ENCODE measurements around the gene PTPRH.
A peak's percentile ranks its signal among the peaks of the same experiment; 100 is the strongest.
"Not testable (repeated sequence)": the region's sequence is repeated elsewhere in the genome, so short reads cannot be mapped to it uniquely, and the experiment has no call there.

Gene PTPRH

DNA sequence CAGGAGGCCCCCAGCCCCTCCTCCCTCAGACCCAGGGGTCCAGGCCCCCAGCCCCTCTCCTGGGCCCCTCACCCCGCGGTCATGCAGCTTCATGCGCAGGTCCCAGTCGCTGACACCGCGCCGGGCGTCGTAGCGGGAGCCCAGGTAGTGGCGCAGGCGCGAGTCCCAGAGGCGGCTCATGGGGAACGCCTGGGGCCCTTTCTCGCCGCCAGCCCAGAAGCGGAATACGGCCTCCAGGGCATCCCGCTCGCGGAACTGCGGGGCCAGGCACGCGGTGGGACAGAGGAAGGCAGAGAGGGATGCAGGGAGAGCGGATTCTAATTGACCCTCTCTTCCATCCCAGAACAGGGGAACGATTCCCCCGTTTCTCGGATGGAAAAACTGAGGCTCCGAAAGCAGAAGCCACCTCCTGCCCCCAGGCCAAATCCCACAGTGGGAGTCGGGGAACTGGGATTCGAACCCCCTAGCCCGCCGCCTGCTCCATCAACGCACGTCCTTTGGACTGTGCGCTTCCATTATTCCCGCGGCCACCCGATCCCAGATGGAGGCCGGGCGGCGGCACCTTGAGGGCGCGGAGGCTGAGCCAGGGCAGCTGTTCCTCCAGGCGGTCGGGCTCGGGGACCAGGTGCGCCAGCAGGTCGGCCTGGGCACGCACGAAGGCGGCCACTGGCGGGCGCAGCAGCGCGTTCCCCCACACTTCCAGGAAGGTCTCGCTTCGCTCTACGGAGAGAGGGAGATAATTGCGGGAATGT lies 47.6 kb downstream of the PTPRH start:
- no peak for FAIRE-seq
- DNase-seq (ENCODE audit: insufficient read length, low spot score), result no peak
- no peak for TF ChIP-seq POLR2A (IDR thresholded peaks at IDR 0.05; ENCODE audit: low read depth, low read length)
- TF ChIP-seq POU2F2 (IDR thresholded peaks at IDR 0.05; ENCODE audit: low read depth, low read length), result no peak
- TF ChIP-seq POLR2AphosphoS5 (IDR thresholded peaks at IDR 0.05; ENCODE audit: low read depth, low read length), result no peak
- no peak for TF ChIP-seq PAX5 (IDR thresholded peaks at IDR 0.05; ENCODE audit: insufficient read depth, low read length, severe bottlenecking)
- no peak for TF ChIP-seq TAF1 (IDR thresholded peaks at IDR 0.05; ENCODE audit: low read depth, low read length)
- TF ChIP-seq SPI1 (IDR thresholded peaks at IDR 0.05; ENCODE audit: low read depth, low read length), result no peak

DNA sequence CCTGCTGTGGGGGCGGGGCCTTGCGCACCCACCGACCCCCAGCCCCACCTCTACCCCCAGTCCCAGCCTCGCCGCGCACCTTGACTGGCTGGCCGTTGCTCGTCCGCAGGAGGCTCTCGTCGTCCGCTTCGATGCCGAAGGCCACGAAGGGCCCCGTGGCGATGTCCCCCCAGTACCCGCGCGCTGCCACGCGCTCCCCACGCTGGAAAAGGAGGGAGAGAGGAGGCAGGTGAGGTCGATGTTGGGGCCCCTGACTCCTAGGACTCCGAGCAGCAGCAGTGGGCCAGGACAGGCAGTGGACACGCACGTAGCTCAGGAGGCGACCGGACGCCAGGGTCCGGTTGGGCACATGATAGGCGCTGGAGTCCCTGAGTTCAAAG lies 48.3 kb downstream of the PTPRH start:
- no peak for DNase-seq (ENCODE audit: insufficient read length, low spot score)
- FAIRE-seq, result no peak
- TF ChIP-seq SPI1 (IDR thresholded peaks at IDR 0.05; ENCODE audit: low read depth, low read length) (no peak), TAF1 (IDR thresholded peaks at IDR 0.05; ENCODE audit: low read depth, low read length) (no peak), POU2F2 (IDR thresholded peaks at IDR 0.05; ENCODE audit: low read depth, low read length) (no peak), POLR2A (IDR thresholded peaks at IDR 0.05; ENCODE audit: low read depth, low read length) (no peak), POLR2AphosphoS5 (IDR thresholded peaks at IDR 0.05; ENCODE audit: low read depth, low read length) (no peak), PAX5 (IDR thresholded peaks at IDR 0.05; ENCODE audit: insufficient read depth, low read length, severe bottlenecking) (no peak)

DNA sequence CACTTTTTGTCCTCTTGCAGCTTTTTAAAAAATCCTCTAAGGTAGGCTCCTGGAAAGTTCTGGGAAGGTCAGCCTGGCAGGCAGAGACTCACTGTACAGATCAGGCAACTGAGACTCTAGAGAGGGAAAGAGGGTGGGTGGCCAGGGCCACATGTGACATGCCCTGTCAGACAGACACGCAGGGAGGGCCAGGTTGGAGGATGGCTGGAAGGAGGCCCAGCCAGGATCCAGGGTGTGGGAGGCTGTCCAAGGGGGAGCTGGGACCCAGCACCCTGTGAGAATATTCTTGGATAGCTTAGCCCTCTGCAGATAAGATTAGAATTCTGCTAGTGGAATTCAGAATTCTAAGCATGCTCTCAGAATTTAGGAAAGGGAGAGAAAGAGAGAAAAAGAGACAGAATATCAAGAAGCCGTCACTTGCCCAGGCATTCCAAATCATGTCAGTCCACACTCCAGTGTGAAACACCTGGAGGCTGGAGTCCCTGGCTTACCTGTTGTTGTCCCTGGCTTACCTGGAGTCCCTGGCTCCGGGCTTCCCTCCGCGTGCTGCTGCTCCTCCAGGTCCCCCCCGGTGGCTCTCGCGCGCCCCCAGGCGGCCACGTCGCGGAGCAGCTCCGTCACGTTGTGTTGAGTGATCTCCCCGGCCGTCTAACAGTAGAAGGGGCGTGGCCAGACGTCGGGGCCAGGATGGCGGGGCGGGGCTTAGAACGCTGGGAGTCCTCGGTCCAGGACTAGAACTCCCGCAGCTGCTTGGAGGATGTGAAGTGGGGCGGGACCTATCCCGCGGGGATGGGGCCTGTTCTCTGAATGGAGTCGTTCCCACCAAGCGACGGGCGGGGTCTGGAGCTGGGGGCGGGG lies 48.9 kb downstream of the PTPRH start:
- TF ChIP-seq TAF1 (IDR thresholded peaks at IDR 0.05; ENCODE audit: low read depth, low read length) (no peak), POU2F2 (IDR thresholded peaks at IDR 0.05; ENCODE audit: low read depth, low read length) (peak; percentile 17; the same call in 1 of the 2 replicates)
- peak; percentile 93 for FAIRE-seq
- DNase-seq (ENCODE audit: insufficient read length, low spot score), result peak; percentile 99

DNA sequence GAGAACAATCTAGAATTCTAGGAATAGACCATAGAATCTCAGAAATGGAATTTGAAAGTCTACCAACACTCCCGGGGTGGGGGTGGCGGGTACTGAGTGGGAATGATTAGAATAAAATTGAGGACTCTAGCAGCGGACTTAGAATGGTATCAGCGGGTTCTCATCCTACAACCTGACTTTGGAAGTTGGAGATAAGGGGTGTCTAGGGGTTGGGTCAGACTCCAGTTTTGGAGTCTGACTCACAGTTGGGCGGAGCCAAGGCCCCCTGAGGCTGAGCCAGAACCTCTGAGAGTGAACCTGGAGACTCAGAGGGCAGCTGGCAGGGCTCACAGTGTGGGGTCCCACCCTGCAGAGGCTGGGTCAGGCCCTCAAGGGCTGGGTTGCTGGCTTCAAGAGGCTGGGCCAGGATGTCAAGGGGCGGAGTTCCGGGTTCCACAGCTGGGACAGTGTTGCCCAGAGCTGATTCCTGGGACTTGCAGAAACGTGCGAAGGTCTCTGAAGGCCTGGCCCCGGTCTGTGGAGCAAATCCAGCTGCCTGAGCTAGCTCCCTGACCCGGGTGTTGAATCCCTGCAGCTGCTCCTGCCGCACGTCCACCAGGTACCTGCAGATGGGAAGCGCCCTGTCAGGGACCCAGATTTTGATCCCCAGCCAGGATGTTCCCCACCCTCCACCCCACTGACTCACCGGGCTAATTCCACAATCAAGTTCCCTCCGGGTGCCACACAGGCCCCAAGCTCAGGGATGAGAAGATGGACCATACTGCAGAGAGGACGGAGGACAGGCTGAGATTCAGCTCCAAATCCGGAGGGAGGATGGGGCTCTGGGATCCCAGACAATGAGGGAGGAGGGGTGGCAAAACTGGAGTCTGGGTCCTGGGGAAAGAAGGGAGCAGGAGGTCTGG lies 50.2 kb downstream of the PTPRH start:
- TF ChIP-seq POU2F2 (IDR thresholded peaks at IDR 0.05; ENCODE audit: low read depth, low read length) (no peak), TAF1 (IDR thresholded peaks at IDR 0.05; ENCODE audit: low read depth, low read length) (no peak), PAX5 (IDR thresholded peaks at IDR 0.05; ENCODE audit: insufficient read depth, low read length, severe bottlenecking) (no peak), POLR2AphosphoS5 (IDR thresholded peaks at IDR 0.05; ENCODE audit: low read depth, low read length) (no peak), POLR2A (IDR thresholded peaks at IDR 0.05; ENCODE audit: low read depth, low read length) (no peak), SPI1 (IDR thresholded peaks at IDR 0.05; ENCODE audit: low read depth, low read length) (no peak)
- FAIRE-seq, result no peak
- DNase-seq (ENCODE audit: insufficient read length, low spot score), result no peak

DNA sequence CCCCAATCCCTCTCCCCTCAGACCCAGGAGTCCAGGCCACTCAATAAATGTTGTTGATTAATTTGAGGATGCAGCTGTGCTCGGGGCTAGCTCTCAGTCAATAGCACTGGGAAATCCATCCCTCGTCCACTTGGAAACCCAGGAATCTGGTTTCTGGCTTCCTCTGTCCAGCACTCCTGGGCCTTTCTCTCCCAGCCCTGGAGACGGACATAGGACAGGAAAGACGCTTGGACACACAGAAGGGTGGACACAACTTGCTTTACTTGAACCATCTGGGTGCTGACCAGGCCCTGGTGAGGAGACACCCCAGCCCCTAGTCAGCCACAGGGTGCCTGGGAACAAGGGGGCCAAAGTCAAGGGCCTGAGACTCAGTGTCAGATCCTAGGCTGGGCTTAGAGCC lies 50.9 kb downstream of the PTPRH start:
- no peak for TF ChIP-seq SPI1 (IDR thresholded peaks at IDR 0.05; ENCODE audit: low read depth, low read length)
- no peak for TF ChIP-seq PAX5 (IDR thresholded peaks at IDR 0.05; ENCODE audit: insufficient read depth, low read length, severe bottlenecking)
- no peak for TF ChIP-seq POLR2A (IDR thresholded peaks at IDR 0.05; ENCODE audit: low read depth, low read length)
- no peak for TF ChIP-seq POU2F2 (IDR thresholded peaks at IDR 0.05; ENCODE audit: low read depth, low read length)
- no peak for TF ChIP-seq POLR2AphosphoS5 (IDR thresholded peaks at IDR 0.05; ENCODE audit: low read depth, low read length)
- TF ChIP-seq TAF1 (IDR thresholded peaks at IDR 0.05; ENCODE audit: low read depth, low read length), result no peak
- DNase-seq (ENCODE audit: insufficient read length, low spot score) (no peak), FAIRE-seq (no peak)

DNA sequence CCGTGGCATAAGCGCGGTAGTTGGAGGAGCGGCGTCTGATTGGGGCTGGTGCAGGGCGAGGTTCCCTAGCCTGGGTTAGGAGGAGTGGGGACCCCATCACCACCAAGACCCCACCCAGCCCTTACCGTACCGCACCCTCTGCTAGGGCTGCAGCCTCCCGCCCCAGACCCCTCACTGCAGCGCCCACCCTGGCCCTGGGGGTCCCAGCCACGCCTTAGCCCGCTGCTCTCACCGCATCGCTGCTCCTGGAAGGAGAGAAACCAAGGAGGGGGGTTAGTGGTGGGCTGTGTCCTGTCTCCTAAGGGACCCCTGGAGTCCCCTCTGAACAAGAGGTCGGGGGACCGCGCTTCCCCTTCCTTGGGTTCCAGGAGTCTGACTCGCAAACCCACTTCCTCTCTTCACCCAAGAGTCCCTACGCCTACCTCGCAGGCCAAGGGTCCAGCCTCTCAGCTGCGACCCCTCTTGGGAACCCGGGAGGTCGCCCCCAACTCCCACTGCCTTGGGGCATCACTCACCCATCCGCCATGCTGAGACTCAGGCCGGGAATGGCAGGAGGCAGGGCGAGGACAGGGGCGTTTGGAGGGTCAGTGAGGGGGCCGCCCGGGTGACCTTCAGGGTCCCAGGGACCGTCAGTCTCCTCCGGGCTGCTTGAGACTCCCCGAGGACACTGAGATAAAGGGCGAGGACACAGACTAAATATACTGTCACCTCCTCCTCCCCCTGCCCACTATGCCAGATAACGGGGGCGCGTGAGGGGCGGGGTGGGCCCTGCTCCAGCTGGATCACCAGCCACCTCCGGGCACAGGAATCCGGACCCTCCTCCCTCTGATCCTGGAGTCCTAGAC lies 52.0 kb downstream of the PTPRH start, which contains the start of gene TNNI3:
TNNI3 (minus strand) TSS at position 669 of the 845 bp plus-strand sequence; CDS start at position 526, 143 bp downstream.
- TF ChIP-seq POLR2A (IDR thresholded peaks at IDR 0.05; ENCODE audit: low read depth, low read length) (no peak), POU2F2 (IDR thresholded peaks at IDR 0.05; ENCODE audit: low read depth, low read length) (no peak), SPI1 (IDR thresholded peaks at IDR 0.05; ENCODE audit: low read depth, low read length) (no peak), POLR2AphosphoS5 (IDR thresholded peaks at IDR 0.05; ENCODE audit: low read depth, low read length) (no peak), PAX5 (IDR thresholded peaks at IDR 0.05; ENCODE audit: insufficient read depth, low read length, severe bottlenecking) (no peak), TAF1 (IDR thresholded peaks at IDR 0.05; ENCODE audit: low read depth, low read length) (no peak)
- FAIRE-seq (no peak), DNase-seq (ENCODE audit: insufficient read length, low spot score) (no peak)

DNA sequence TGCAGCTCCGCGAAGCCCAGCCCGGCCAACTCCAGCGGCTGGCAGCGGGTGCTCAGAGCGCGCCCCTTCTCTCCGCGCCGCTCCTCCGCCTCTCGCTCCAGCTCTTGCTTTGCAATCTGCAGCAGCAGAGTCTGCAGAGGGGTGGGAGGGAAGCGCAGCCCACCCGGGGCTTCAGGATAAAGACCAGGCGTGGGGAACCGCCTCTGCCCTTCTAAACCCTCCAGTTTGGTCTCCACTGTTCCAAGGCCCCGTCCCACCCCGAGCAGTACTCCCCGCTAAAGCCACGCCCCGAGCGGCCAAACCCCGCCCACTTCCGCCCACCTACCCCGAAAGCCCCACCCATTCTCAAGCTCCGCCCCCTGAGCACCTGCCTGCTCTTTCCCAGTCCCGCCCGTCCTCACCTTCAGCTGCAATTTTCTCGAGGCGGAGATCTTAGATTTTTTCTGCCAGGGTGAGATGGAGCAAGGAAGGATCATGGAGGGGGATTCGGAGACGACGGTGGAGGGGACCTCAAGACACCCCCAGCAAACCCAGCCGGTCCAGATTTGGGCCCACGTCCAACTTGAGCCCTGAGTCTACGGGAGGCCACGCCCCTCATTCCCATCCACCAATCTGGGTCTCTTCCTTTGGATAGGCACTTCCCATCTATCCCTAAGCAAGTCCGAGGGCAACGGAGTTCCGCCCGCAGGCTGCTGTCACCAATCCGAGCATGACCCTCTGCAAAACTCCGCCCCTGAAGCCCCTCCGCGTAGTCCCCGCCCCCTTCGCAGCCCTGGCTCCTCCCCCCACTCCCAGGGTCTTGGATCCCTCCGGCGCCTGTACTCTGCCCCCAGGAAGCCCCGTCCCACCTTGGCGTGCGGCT lies 52.9 kb downstream of the PTPRH start:
- FAIRE-seq, result no peak
- no peak for TF ChIP-seq POLR2A (IDR thresholded peaks at IDR 0.05; ENCODE audit: low read depth, low read length)
- TF ChIP-seq PAX5 (IDR thresholded peaks at IDR 0.05; ENCODE audit: insufficient read depth, low read length, severe bottlenecking), result no peak
- no peak for TF ChIP-seq POLR2AphosphoS5 (IDR thresholded peaks at IDR 0.05; ENCODE audit: low read depth, low read length)
- TF ChIP-seq POU2F2 (IDR thresholded peaks at IDR 0.05; ENCODE audit: low read depth, low read length), result no peak
- no peak for TF ChIP-seq TAF1 (IDR thresholded peaks at IDR 0.05; ENCODE audit: low read depth, low read length)
- TF ChIP-seq SPI1 (IDR thresholded peaks at IDR 0.05; ENCODE audit: low read depth, low read length), result no peak
- DNase-seq (ENCODE audit: insufficient read length, low spot score), result peak; percentile 66

DNA sequence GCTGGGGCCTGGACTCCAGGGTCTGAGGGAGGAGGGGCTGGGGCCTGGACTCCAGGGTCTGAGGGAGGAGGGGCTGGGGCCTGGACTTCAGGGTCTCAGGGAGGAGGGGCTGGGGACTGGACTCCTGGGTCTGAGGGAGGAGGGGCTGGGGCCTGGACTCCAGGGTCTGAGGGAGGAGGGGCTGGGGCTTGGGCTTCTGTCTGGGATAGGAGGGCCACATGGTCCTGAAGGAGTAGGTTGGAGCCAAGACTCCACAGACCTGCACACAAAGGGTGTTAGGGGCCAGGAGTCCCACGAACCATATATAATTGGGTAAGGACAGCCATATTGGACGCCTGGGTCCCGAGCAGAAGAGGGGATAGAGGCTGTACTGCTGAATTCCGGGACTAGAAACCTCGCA lies 53.5 kb downstream of the PTPRH start:
- not testable (repeated sequence) for DNase-seq (ENCODE audit: insufficient read length, low spot score); FAIRE-seq
